ENCODE measurements around the gene SIM2. TPM values are rescaled to one million over a fixed set of nuclear protein-coding genes. Genes with fewer than 3 reads are reported as not detected.

The SIM2 gene
- total RNA-seq, 4 donors from 2014 or later = 1.2 TPM; not detected in 3

- H3K27me3 ChIP-seq = peaks cover 31% of the 10 kb centered on the region
- 73% methylated on average over 6 of the region's 6 CpGs for WGBS
- TF ChIP-seq POLR2A (IDR thresholded peaks at IDR 0.05) (no peak), EP300 (IDR thresholded peaks at IDR 0.05) (no peak), POLR2AphosphoS5 (IDR thresholded peaks at IDR 0.05) (no peak)
- TF ChIP-seq, protein P1, sequence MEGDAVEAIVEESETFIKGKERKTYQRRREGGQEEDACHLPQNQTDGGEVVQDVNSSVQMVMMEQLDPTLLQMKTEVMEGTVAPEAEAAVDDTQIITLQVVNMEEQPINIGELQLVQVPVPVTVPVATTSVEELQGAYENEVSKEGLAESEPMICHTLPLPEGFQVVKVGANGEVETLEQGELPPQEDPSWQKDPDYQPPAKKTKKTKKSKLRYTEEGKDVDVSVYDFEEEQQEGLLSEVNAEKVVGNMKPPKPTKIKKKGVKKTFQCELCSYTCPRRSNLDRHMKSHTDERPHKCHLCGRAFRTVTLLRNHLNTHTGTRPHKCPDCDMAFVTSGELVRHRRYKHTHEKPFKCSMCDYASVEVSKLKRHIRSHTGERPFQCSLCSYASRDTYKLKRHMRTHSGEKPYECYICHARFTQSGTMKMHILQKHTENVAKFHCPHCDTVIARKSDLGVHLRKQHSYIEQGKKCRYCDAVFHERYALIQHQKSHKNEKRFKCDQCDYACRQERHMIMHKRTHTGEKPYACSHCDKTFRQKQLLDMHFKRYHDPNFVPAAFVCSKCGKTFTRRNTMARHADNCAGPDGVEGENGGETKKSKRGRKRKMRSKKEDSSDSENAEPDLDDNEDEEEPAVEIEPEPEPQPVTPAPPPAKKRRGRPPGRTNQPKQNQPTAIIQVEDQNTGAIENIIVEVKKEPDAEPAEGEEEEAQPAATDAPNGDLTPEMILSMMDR (IDR thresholded peaks at IDR 0.05) = no peak
These were observed 22.6 kb upstream of the SIM2 start for GRCh38 chr21:36676039-36676950.

GRCh38 chr21:36677443-36677842 is 21.5 kb upstream of the SIM2 start:
- WGBS = 50% methylated on average over 2 of the region's 2 CpGs
- no peak for TF ChIP-seq EP300 (IDR thresholded peaks at IDR 0.05)
- TF ChIP-seq, protein P1 (IDR thresholded peaks at IDR 0.05) = no peak
- no peak for TF ChIP-seq POLR2AphosphoS5 (IDR thresholded peaks at IDR 0.05)
- TF ChIP-seq POLR2A (IDR thresholded peaks at IDR 0.05) = no peak
- Histone ChIP-seq H3K9me3 (peaks cover 8% of the 10 kb centered on the region), H3K27ac (no peak overlapping the region), H3K4me1 (no peaks in the 10 kb centered on the region), H3K27me3 (peaks cover 31% of the 10 kb centered on the region), H3K36me3 (no peaks in the 10 kb centered on the region), H3K4me3 (no peak overlapping the region)
- DNase-seq (ENCODE audit: low spot score in 2 of 2) = no peak

More at GRCh38 chr21:36676039-36676950, 22.6 kb upstream of the SIM2 start:
- Histone ChIP-seq H3K9me3 (peaks cover 8% of the 10 kb centered on the region), H3K36me3 (no peaks in the 10 kb centered on the region), H3K4me3 (no peak overlapping the region), H3K27ac (no peak overlapping the region), H3K4me1 (no peaks in the 10 kb centered on the region)
- DNase-seq (ENCODE audit: low spot score in 2 of 2) = no peak

- H3K27me3 ChIP-seq = peaks cover 41% of the 10 kb centered on the region
- H3K36me3 ChIP-seq = no peaks in the 10 kb centered on the region
- TF ChIP-seq POLR2AphosphoS5 (IDR thresholded peaks at IDR 0.05) = no peak
- no peak for TF ChIP-seq POLR2A (IDR thresholded peaks at IDR 0.05)
- H3K4me3 ChIP-seq = no peak overlapping the region
- DNase-seq (ENCODE audit: low spot score in 2 of 2) = no peak
- WGBS = 93% methylated on average over 2 of the region's 2 CpGs
- no peak overlapping the region for H3K27ac ChIP-seq
- H3K4me1 ChIP-seq = no peaks in the 10 kb centered on the region
- peaks cover 8% of the 10 kb centered on the region for H3K9me3 ChIP-seq
These were observed 20.4 kb upstream of the SIM2 start for GRCh38 chr21:36678538-36678937.

- no peak overlapping the region for H3K27ac ChIP-seq
- no peak for TF ChIP-seq POLR2A (IDR thresholded peaks at IDR 0.05)
- TF ChIP-seq, protein P1 (IDR thresholded peaks at IDR 0.05) = no peak
- TF ChIP-seq EP300 (IDR thresholded peaks at IDR 0.05) = no peak
- no peak for TF ChIP-seq POLR2AphosphoS5 (IDR thresholded peaks at IDR 0.05)
- no peak overlapping the region for H3K4me3 ChIP-seq
- no peaks in the 10 kb centered on the region for H3K4me1 ChIP-seq
- DNase-seq (ENCODE audit: low spot score in 2 of 2) = no peak
- 87% methylated on average over 2 of the region's 2 CpGs for WGBS
- H3K36me3 ChIP-seq = no peaks in the 10 kb centered on the region
- peaks cover 52% of the 10 kb centered on the region for H3K27me3 ChIP-seq
- peaks cover 8% of the 10 kb centered on the region for H3K9me3 ChIP-seq
These were observed 17.7 kb upstream of the SIM2 start for GRCh38 chr21:36681117-36681631.

- Histone ChIP-seq H3K36me3 (no peaks in the 10 kb centered on the region), H3K9me3 (peaks cover 7% of the 10 kb centered on the region), H3K27me3 (peaks cover 64% of the 10 kb centered on the region), H3K4me1 (no peaks in the 10 kb centered on the region), H3K27ac (no peak overlapping the region), H3K4me3 (no peak overlapping the region)
- no peak for TF ChIP-seq EP300 (IDR thresholded peaks at IDR 0.05)
- TF ChIP-seq POLR2AphosphoS5 (IDR thresholded peaks at IDR 0.05) = no peak
- no peak for TF ChIP-seq POLR2A (IDR thresholded peaks at IDR 0.05)
- TF ChIP-seq, protein P1 (IDR thresholded peaks at IDR 0.05) = no peak
- WGBS = 51% methylated on average over 2 of the region's 2 CpGs
- DNase-seq (ENCODE audit: low spot score in 2 of 2) = no peak
These were observed 13.8 kb upstream of the SIM2 start for GRCh38 chr21:36684957-36685714.

Data from suprapubic skin (tissue), 4 donors.